ENCODE results near the gene NFX1. TPM values are rescaled to one million over a fixed set of nuclear protein-coding genes. Genes with fewer than 3 reads are reported as not detected.

The NFX1 gene
- total and polyA plus RNA-seq, 9 of the 15 experiments (the other 6 are each of a cell fraction or from before 2014, with no cell fraction given), result 8.8 to 38.9 (median 26.8) TPM

DNA sequence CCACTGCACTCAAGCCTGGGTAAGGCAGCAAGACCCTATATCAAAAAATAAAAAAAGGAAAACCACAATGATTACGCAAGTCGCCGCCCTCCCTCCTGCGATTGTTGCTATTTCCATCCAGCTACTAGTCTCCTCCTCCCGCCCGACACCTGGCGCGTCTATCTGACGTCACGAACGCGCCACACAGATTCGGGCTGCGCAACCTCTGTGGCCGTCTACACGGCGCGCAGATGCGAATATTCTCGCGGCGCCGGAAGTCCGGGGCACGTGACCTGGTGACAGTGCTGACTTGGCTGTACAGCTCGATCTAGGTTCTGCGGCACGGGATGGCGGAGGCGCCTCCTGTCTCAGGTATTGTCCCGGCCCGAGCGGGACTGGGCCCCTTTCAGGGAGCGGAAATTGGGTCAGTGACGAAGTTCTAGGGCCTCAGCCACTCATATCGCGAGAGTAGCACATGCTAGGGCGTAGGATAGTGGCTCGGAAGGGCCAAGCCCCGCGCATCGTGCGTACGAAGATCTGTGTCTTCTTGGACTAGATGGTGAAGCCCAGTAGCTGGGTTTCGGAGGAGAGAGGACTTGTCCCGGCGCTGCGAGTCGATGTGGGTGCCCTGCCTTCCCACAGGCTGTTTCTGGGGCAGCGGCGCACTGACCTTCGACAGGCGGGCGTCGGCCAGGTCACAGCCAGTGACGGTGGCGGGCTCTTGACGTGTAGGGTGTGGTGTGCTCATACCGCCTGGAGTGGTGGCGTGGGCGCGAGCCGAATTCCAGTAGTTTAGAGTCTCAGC is at the start of gene NFX1 (continued):
- TF ChIP-seq, protein P1, sequence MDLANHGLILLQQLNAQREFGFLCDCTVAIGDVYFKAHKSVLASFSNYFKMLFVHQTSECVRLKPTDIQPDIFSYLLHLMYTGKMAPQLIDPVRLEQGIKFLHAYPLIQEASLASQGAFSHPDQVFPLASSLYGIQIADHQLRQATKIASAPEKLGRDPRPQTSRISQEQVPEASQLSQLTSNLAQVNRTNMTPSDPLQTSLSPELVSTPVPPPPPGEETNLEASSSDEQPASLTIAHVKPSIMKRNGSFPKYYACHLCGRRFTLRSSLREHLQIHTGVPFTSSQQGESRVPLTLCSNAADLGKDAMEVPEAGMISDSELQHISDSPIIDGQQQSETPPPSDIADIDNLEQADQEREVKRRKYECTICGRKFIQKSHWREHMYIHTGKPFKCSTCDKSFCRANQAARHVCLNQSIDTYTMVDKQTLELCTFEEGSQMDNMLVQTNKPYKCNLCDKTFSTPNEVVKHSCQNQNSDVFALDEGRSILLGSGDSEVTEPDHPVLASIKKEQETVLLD (IDR thresholded peaks at IDR 0.05), result peak; percentile 86
- TF ChIP-seq ZNF184 (CRISPR knock-in tag; IDR thresholded peaks at IDR 0.05) (no peak), HNRNPH1 (optimal IDR thresholded peaks at IDR 0.05; ENCODE audit: low read depth, low read length) (no peak), FOXM1 (IDR thresholded peaks at IDR 0.05; ENCODE audit: low read depth) (no peak), FOXM1 (CRISPR knock-in tag; IDR thresholded peaks at IDR 0.05; ENCODE audit: low read depth) (no peak), CAMTA2 (CRISPR knock-in tag; conservative IDR thresholded peaks at IDR 0.05) (no peak)
- TF ChIP-seq, protein P2, sequence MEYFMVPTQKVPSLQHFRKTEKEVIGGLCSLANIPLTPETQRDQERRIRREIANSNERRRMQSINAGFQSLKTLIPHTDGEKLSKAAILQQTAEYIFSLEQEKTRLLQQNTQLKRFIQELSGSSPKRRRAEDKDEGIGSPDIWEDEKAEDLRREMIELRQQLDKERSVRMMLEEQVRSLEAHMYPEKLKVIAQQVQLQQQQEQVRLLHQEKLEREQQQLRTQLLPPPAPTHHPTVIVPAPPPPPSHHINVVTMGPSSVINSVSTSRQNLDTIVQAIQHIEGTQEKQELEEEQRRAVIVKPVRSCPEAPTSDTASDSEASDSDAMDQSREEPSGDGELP (CRISPR knock-in tag; IDR thresholded peaks at IDR 0.05; ENCODE audit: borderline replicate concordance), result peak; percentile 85
- TF ChIP-seq, protein P3, sequence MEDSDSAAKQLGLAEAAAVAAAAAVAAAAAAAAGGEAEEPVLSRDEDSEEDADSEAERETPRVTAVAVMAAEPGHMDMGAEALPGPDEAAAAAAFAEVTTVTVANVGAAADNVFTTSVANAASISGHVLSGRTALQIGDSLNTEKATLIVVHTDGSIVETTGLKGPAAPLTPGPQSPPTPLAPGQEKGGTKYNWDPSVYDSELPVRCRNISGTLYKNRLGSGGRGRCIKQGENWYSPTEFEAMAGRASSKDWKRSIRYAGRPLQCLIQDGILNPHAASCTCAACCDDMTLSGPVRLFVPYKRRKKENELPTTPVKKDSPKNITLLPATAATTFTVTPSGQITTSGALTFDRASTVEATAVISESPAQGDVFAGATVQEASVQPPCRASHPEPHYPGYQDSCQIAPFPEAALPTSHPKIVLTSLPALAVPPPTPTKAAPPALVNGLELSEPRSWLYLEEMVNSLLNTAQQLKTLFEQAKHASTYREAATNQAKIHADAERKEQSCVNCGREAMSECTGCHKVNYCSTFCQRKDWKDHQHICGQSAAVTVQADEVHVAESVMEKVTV (CRISPR knock-in tag; IDR thresholded peaks at IDR 0.05), result no peak
- TF ChIP-seq, protein P4, sequence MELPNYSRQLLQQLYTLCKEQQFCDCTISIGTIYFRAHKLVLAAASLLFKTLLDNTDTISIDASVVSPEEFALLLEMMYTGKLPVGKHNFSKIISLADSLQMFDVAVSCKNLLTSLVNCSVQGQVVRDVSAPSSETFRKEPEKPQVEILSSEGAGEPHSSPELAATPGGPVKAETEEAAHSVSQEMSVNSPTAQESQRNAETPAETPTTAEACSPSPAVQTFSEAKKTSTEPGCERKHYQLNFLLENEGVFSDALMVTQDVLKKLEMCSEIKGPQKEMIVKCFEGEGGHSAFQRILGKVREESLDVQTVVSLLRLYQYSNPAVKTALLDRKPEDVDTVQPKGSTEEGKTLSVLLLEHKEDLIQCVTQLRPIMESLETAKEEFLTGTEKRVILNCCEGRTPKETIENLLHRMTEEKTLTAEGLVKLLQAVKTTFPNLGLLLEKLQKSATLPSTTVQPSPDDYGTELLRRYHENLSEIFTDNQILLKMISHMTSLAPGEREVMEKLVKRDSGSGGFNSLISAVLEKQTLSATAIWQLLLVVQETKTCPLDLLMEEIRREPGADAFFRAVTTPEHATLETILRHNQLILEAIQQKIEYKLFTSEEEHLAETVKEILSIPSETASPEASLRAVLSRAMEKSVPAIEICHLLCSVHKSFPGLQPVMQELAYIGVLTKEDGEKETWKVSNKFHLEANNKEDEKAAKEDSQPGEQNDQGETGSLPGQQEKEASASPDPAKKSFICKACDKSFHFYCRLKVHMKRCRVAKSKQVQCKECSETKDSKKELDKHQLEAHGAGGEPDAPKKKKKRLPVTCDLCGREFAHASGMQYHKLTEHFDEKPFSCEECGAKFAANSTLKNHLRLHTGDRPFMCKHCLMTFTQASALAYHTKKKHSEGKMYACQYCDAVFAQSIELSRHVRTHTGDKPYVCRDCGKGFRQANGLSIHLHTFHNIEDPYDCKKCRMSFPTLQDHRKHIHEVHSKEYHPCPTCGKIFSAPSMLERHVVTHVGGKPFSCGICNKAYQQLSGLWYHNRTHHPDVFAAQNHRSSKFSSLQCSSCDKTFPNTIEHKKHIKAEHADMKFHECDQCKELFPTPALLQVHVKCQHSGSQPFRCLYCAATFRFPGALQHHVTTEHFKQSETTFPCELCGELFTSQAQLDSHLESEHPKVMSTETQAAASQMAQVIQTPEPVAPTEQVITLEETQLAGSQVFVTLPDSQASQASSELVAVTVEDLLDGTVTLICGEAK (IDR thresholded peaks at IDR 0.05), result peak; percentile 87
- TF ChIP-seq, protein P4 (CRISPR knock-in tag; IDR thresholded peaks at IDR 0.05), result no peak

All from K562 (cell line).